GM12878 (cell line): Measurements from ENCODE around the gene RBX1. TPM values are rescaled to one million over a fixed set of nuclear protein-coding genes. Genes with fewer than 3 reads are reported as not detected.

Experiments used
- ATAC-seq: fragments of 200-7000 bp; cut with Tn5 transposase; 3 replicates; pipeline ENCODE4 v1.9.1; 2020; ENCODE audit warnings: mild to moderate bottlenecking, moderate library complexity
- BruUV-seq: library from RNA; stranded (reverse); fragments of 400-500 nt; replicated peaks from 2 replicates; lab custom pipeline; 2021; lab: Mats Ljungman, UMichigan
- CTCF ChIA-PET: fragments of 300-600 bp; sonication (Branson Sonifier 250); formaldehyde crosslinking; extraction: SDS; loops from one replicate; lab custom pipeline; 2021; ENCODE audit warnings: inconsistent platforms; lab: Yijun Ruan, JAX
- POLR2A ChIA-PET: fragments of 350-600 bp; formaldehyde crosslinking; extraction: SDS; loops from one replicate; lab custom pipeline; 2021; ENCODE audit warnings: inconsistent platforms; lab: Charles Lee
- RAD21 ChIA-PET: fragments of 300-600 bp; sonication (Branson Sonifier 250); formaldehyde crosslinking; loops from one replicate; lab custom pipeline; 2023; ENCODE audit warnings: antibody characterized with exemption; ENCODE audit not compliant: unreplicated experiment; lab: Charles Lee
- SMC1A ChIA-PET: fragments of 300-600 bp; sonication (Branson Sonifier 250); formaldehyde crosslinking; loops from one replicate; lab custom pipeline; 2023; ENCODE audit not compliant: unreplicated experiment, uncharacterized antibody; lab: Charles Lee
- DNase-seq: peaks from one replicate; pipeline ENCODE4 v3.0.0-alpha.2; 2011; ENCODE audit warnings: low read depth, low spot score
- FAIRE-seq: peaks from 3 replicates; lab custom pipeline; 2011; peaks lifted over from hg19 to GRCh38; lab: Jason Lieb, UNC
- H2AFZ ChIP-seq: 2 replicates; pipeline ENCODE4 v1.6.0; 2011; ENCODE audit warnings: low read depth, low read length, control low read depth; ENCODE audit not compliant: control insufficient read depth
- H3K27ac ChIP-seq: 2 replicates; pipeline ENCODE4 v1.5.1; 2011; ENCODE audit warnings: control low read depth; ENCODE audit not compliant: control insufficient read depth, insufficient read depth
- H3K27me3 ChIP-seq, 2 experiments: replicated peaks in 1 of 2; 2 replicates each; pipeline versions ENCODE4 v1.6.0 to v1.6.1; 2011; ENCODE audit warnings: low read length in 1 of 2; ENCODE audit not compliant: control insufficient read depth in 2 of 2, insufficient read depth in 2 of 2
- H3K36me3 ChIP-seq, 2 experiments: 2 replicates each; pipeline ENCODE4 v1.5.1; 2011; ENCODE audit warnings: low read length in 1 of 2; ENCODE audit not compliant: control insufficient read depth in 2 of 2, insufficient read depth in 2 of 2
- H3K4me1 ChIP-seq: 2 replicates; pipeline ENCODE4 v1.6.1; 2011; ENCODE audit warnings: mild to moderate bottlenecking, low read length, moderate library complexity, mixed read lengths; ENCODE audit not compliant: control insufficient read depth, insufficient read depth
- H3K4me2 ChIP-seq: 2 replicates; pipeline ENCODE4 v1.6.0; 2011; ENCODE audit warnings: control low read depth; ENCODE audit not compliant: control insufficient read depth, insufficient read depth
- H3K4me3 ChIP-seq: fragments of 200-600 bp; sonication (generic); 2 replicates; pipeline ENCODE4 v1.5.1; 2016
- H3K79me2 ChIP-seq: 2 replicates; pipeline ENCODE4 v1.6.0; 2011; ENCODE audit warnings: low read length; ENCODE audit not compliant: control insufficient read depth, insufficient read depth
- H3K9ac ChIP-seq: 2 replicates; pipeline ENCODE4 v1.8.0; 2011; ENCODE audit warnings: low read length, control low read depth, mixed read lengths; ENCODE audit not compliant: control insufficient read depth, insufficient read depth
- H3K9me3 ChIP-seq: replicated peaks from 3 replicates; pipeline ENCODE4 v1.5.1; 2011; ENCODE audit warnings: mild to moderate bottlenecking, low read length; ENCODE audit not compliant: control insufficient read depth, insufficient read depth
- H4K20me1 ChIP-seq: 2 replicates; pipeline ENCODE4 v1.6.0; 2011; ENCODE audit not compliant: control insufficient read depth, insufficient read depth
- BACH1 ChIP-seq: fragments of 450-650 bp; IDR thresholded peaks from 2 replicates; pipeline ENCODE4 v1.6.1; 2017; ENCODE audit warnings: mild to moderate bottlenecking, borderline replicate concordance
- CREM ChIP-seq: IDR thresholded peaks from 2 replicates; pipeline ENCODE4 v1.6.1; 2014; ENCODE audit warnings: antibody characterized with exemption, low read depth
- GABPA ChIP-seq: IDR thresholded peaks from 2 replicates; pipeline ENCODE4 v1.6.1; 2014; ENCODE audit warnings: antibody characterized with exemption, low read depth, mild to moderate bottlenecking, inconsistent platforms
- IRF4 ChIP-seq: IDR thresholded peaks from 2 replicates; pipeline ENCODE4 v1.6.1; 2011; ENCODE audit warnings: low read depth, low read length
- MTA2 ChIP-seq: fragments of 450-650 bp; IDR thresholded peaks from 2 replicates; pipeline ENCODE4 v1.6.1; 2016; ENCODE audit warnings: low read depth, mild to moderate bottlenecking, moderate library complexity
- RB1 ChIP-seq: fragments of 450-650 bp; formaldehyde crosslinking; IDR thresholded peaks from 2 replicates; pipeline ENCODE4 v1.6.1; 2017; ENCODE audit warnings: mild to moderate bottlenecking, borderline replicate concordance
- WGBS: methylation state at CpG from one replicate; pipeline ENCODE4 v1.1.6; 2016; ENCODE audit warnings: low lambda C conversion rate; ENCODE audit not compliant: insufficient replicate concordance, insufficient coverage; ENCODE audit errors: missing lambda C conversion rate; 5-methylcytosine and 5-hydroxymethylcytosine counted together
- in situ Hi-C: fragments of 300-500 bp; cut with MboI; formaldehyde crosslinking; loops from 9 replicates; pipeline ENCODE4 v1.14.3; 2018; ENCODE audit warnings: mixed read lengths
- intact Hi-C: fragments of 100-400 bp; cut with micrococcal nuclease; formaldehyde crosslinking; loops from one replicate; pipeline ENCODE4 v1.14.2; 2022; ENCODE audit not compliant: unreplicated experiment
- polyA plus RNA-seq, 11 experiments: library from polyadenylated mRNA; depleted of rRNA in 4 of 11; unstranded in 6 of 11; stranded (reverse) in 5 of 11; fragments of >200 nt; fragmentation: Nextera tagmentation in 4 of 11; fragmentation: Illumina TruSeq in 1 of 11; extraction: Ambion mirVana in 4 of 11; extraction: Trizol in 1 of 11; gene quantifications; 1 replicate in 1 of 11; 2 replicates in 10 of 11; pipeline versions ENCODE4 v1.2.1 to v1.2.3, GENCODE V29; 2011 to 2016; ENCODE audit warnings: inconsistent platforms in 2 of 11, missing spikeins in 2 of 11, low read depth in 1 of 11
- total RNA-seq, 4 experiments: library from RNA; depleted of rRNA in 3 of 4; stranded (reverse); fragments of >200 nt in 3 of 4; fragmentation: Illumina TruSeq in 1 of 4; extraction: Trizol in 1 of 4; gene quantifications; 2 replicates each; pipeline versions ENCODE4 v1.2.1 to v1.2.3, GENCODE V29; 2013 to 2021

The RBX1 gene
- total and polyA plus RNA-seq, 10 of the 15 experiments (the other 5 are each of a cell fraction or from before 2014, with no cell fraction given): 71.2 to 468 (median 184) TPM

GRCh38 chr22:40928657-40929056 lies 22.5 kb upstream of the RBX1 start:
- 100% methylated on average over 1 of the region's 1 CpG for WGBS
- DNase-seq: no peak
- Histone ChIP-seq H3K79me2 (no peaks in the 10 kb centered on the region), H3K9ac (no peak overlapping the region), H4K20me1 (no peaks in the 10 kb centered on the region), H3K4me1 (no peaks in the 10 kb centered on the region), H3K9me3 (no peaks in the 10 kb centered on the region), H3K4me3 (no peak overlapping the region), H3K27ac (no peak overlapping the region)
- no peak for ATAC-seq
- ChIA-PET RAD21 (interaction anchor here (1.2 to 2.5 kb wide), 2 partner anchors 20 to 308 kb away, joined by 4 to 10 read pairs; no protein-coding TSS in a partner anchor), SMC1A (interaction anchor here (0.9 to 1.2 kb wide), 3 partner anchors 10 to 24 kb away, joined by 3 to 4 read pairs (median 4); no protein-coding TSS in a partner anchor), POLR2A (interaction anchor here (0.5 to 1.6 kb wide), 7 partner anchors 30 to 250 kb away, joined by 3 to 6 read pairs (median 4); no protein-coding TSS in a partner anchor)
- BruUV-seq: no TSS peak
- intact Hi-C loops: no loop called here
- FAIRE-seq: no peak
- no peak for TF ChIP-seq IRF4
- TF ChIP-seq GABPA: no peak
- TF ChIP-seq RB1: no peak
- no peak for TF ChIP-seq BACH1
- no peak for TF ChIP-seq MTA2
- TF ChIP-seq, all 136 proteins: peak for 0
- in situ Hi-C loops: no loop called here
- no peak overlapping the region for H3K4me2 ChIP-seq
- no peaks in the 10 kb centered on the region for H3K27me3 ChIP-seq
- CTCF ChIA-PET: interaction anchor here (0.8 kb wide), 1 partner anchor 150 kb away, joined by 3 read pairs; no protein-coding TSS in a partner anchor
- H3K36me3 ChIP-seq: peaks cover 4 to 6% of the 10 kb centered on the region in 2 experiments; a peak in 3 of 4 replicates
- H2AFZ ChIP-seq: no peak overlapping the region

- FAIRE-seq (no peak), ATAC-seq (no peak)
- H3K36me3 ChIP-seq: peaks cover 0 to 3% of the 10 kb centered on the region in 2 experiments; a peak in 1 of 4 replicates
Observed at GRCh38 chr22:40932396-40932795, 18.8 kb upstream of the RBX1 start.

More at GRCh38 chr22:40932396-40932795, 18.8 kb upstream of the RBX1 start:
- Histone ChIP-seq H3K4me3 (no peak overlapping the region), H3K9me3 (no peaks in the 10 kb centered on the region), H3K9ac (no peak overlapping the region), H3K27ac (no peak overlapping the region), H3K4me1 (no peaks in the 10 kb centered on the region), H3K4me2 (no peak overlapping the region), H3K79me2 (no peaks in the 10 kb centered on the region), H3K27me3 (no peaks in the 10 kb centered on the region), H4K20me1 (no peaks in the 10 kb centered on the region), H2AFZ (no peak overlapping the region)
- BruUV-seq: no TSS peak
- CTCF ChIA-PET: interaction anchor here (3.6 kb wide), 1 partner anchor 10 kb away, joined by 23 read pairs; no protein-coding TSS in a partner anchor
- intact Hi-C loops (no loop called here), in situ Hi-C loops (no loop called here)
- SMC1A ChIA-PET: interaction anchor here (0.8 kb wide), 1 partner anchor 10 kb away, joined by 5 read pairs; no protein-coding TSS in a partner anchor
- RAD21 ChIA-PET: interaction anchor here (1.3 kb wide), 1 partner anchor 9 kb away, joined by 6 read pairs; no protein-coding TSS in a partner anchor
- TF ChIP-seq CREM: no peak
- WGBS: 97% methylated on average over 2 of the region's 2 CpGs
- POLR2A ChIA-PET: no interaction called here
- DNase-seq: no peak
